Activated gamma-delta T cell treated with Interleukin-2 at 50 U/mL for 16 hours (primary cell): ENCODE measurements around the gene TTLL5.

Experiments used
- DNase-seq: peaks from one replicate; pipeline ENCODE4 v3.0.0-alpha.2; 2020

The TTLL5 gene

GRCh38 chr14:75742867-75743266 is 81.8 kb downstream of the TTLL5 start:
- DNase-seq, result no peak

- no peak for DNase-seq
These were observed 86.9 kb downstream of the TTLL5 start for GRCh38 chr14:75747899-75748298.

- DNase-seq, result no peak
These were observed 87.3 kb downstream of the TTLL5 start for GRCh38 chr14:75748336-75748735.

- no peak for DNase-seq
These were observed 90.2 kb downstream of the TTLL5 start for GRCh38 chr14:75751296-75751695.

- no peak for DNase-seq
These were observed 91.0 kb downstream of the TTLL5 start for GRCh38 chr14:75752086-75752485.

GRCh38 chr14:75752907-75753594 is 92.0 kb downstream of the TTLL5 start:
- no peak for DNase-seq

GRCh38 chr14:75753696-75754095 is 92.7 kb downstream of the TTLL5 start:
- DNase-seq, result no peak

GRCh38 chr14:75757644-75758402 is 96.8 kb downstream of the TTLL5 start:
- no peak for DNase-seq

GRCh38 chr14:75764020-75764419 is 103.0 kb downstream of the TTLL5 start:
- no peak for DNase-seq

GRCh38 chr14:75769047-75769685 is 108.1 kb downstream of the TTLL5 start:
- no peak for DNase-seq

GRCh38 chr14:75770635-75771034 is 109.6 kb downstream of the TTLL5 start:
- no peak for DNase-seq

GRCh38 chr14:75771595-75771994 is 110.5 kb downstream of the TTLL5 start:
- DNase-seq, result no peak

- DNase-seq, result no peak
These were observed 112.0 kb downstream of the TTLL5 start for GRCh38 chr14:75773046-75773445.

- no peak for DNase-seq
These were observed 120.0 kb downstream of the TTLL5 start for GRCh38 chr14:75781096-75781495.

- no peak for DNase-seq
These were observed 122.1 kb downstream of the TTLL5 start for GRCh38 chr14:75783184-75783583.

GRCh38 chr14:75783602-75784313 is 122.7 kb downstream of the TTLL5 start:
- DNase-seq, result no peak

GRCh38 chr14:75784314-75784686 is 123.3 kb downstream of the TTLL5 start:
- DNase-seq, result no peak

- no peak for DNase-seq
These were observed 132.8 kb downstream of the TTLL5 start for GRCh38 chr14:75793806-75794205.

- DNase-seq, result no peak
These were observed 133.6 kb downstream of the TTLL5 start for GRCh38 chr14:75794615-75795038.

- DNase-seq, result no peak
These were observed 139.7 kb downstream of the TTLL5 start for GRCh38 chr14:75800792-75801191.

GRCh38 chr14:75802486-75802885 is 141.4 kb downstream of the TTLL5 start:
- no peak for DNase-seq

- DNase-seq, result no peak
These were observed 142.7 kb downstream of the TTLL5 start for GRCh38 chr14:75803765-75804164.

- DNase-seq, result no peak
These were observed 143.7 kb downstream of the TTLL5 start for GRCh38 chr14:75804570-75805275.
